Thyroid gland (tissue), 4 donors: ENCODE measurements around the gene RNF34. TPM values are rescaled to one million over a fixed set of nuclear protein-coding genes. Genes with fewer than 3 reads are reported as not detected.

ENCODE experiments used
- DNase-seq, 2 donors: peaks; one replicate each; pipeline ENCODE4 v3.0.0-alpha.2; 2019
- H3K27ac ChIP-seq, 3 donors: fragments of 200-600 bp; sonication (generic); 1 replicate in 2 of 3; 2 replicates in 1 of 3; pipeline ENCODE4 v1.5.1; 2016 to 2019; ENCODE audit warnings: mild to moderate bottlenecking in 1 of 3, moderate library complexity in 1 of 3
- H3K27me3 ChIP-seq: fragments of 200-600 bp; sonication (generic); one replicate; pipeline ENCODE4 v1.5.1; 2019
- H3K36me3 ChIP-seq, 2 donors: fragments of 200-600 bp; sonication (generic); one replicate each; pipeline ENCODE4 v1.5.1; 2016 to 2019
- H3K4me1 ChIP-seq, 2 donors: fragments of 200-600 bp; sonication (generic); one replicate each; pipeline ENCODE4 v1.5.1; 2017 to 2019
- H3K4me3 ChIP-seq, 3 donors: fragments of 200-600 bp; sonication (generic); replicated peaks in 1 of 3; 1 replicate in 2 of 3; 2 replicates in 1 of 3; pipeline ENCODE4 v1.5.1; 2016; ENCODE audit warnings: mild to moderate bottlenecking in 1 of 3
- H3K9me3 ChIP-seq: fragments of 200-600 bp; sonication (generic); one replicate; pipeline ENCODE4 v1.5.1; 2017
- POLR2A ChIP-seq, 2 donors: fragments of 450-650 bp; IDR thresholded peaks; one replicate each; pipeline ENCODE4 v1.6.1; 2017; ENCODE audit warnings: antibody characterized with exemption in 2 of 2, mild to moderate bottlenecking in 2 of 2, moderate library complexity in 1 of 2
- WGBS, 2 donors: methylation state at CpG; one replicate each; pipeline ENCODE4 v1.1.5; 2017; 5-methylcytosine and 5-hydroxymethylcytosine counted together
- intact Hi-C: fragments of 100-400 bp; cut with DNase I; formaldehyde crosslinking; loops from one replicate; pipeline ENCODE4 v1.15.1; 2023
- total RNA-seq, 4 donors: library from RNA; depleted of rRNA; stranded (reverse); fragments of >200 nt; gene quantifications; one replicate each; pipeline ENCODE4 v1.2.3, GENCODE V29; 2016
- TF ChIP-seq, protein P1 (sequence below), 6 experiments: fragments of 200-600 bp in 3 of 6; fragments of 450-650 bp in 3 of 6; sonication (generic) in 3 of 6; IDR thresholded peaks; one replicate each; pipeline ENCODE4 v1.5.1; 2016 to 2019; ENCODE audit warnings: antibody characterized with exemption in 6 of 6, mild to moderate bottlenecking in 2 of 6, inconsistent platforms in 1 of 6, moderate library complexity in 1 of 6

RNF34 gene
- total RNA-seq, 4 donors from 2014 or later = 38.7 to 64.0 (median 55.4) TPM

DNA sequence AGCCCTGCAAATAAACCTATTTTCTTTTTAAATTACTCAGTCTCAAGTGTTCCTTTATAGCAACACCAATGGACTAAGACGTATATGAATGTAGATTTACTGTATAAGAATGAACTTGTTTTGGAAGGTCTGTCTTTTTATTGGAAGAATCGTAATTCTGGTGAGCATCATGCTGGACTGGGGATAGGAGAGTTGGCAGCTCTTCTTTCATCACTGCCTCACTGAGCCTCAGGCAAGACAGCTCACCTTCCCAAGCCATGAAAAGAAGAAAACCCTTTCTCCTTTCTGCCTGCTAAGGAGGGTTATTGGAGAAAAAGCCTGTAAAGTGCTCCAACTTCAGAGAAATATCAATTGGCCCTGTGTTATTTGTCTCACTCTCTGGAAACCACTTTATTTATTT is 9.1 kb upstream of the RNF34 start:
- WGBS, 2 donors = 85 to 92% methylated on average over 2 of the region's 2 CpGs
- TF ChIP-seq, protein P1, sequence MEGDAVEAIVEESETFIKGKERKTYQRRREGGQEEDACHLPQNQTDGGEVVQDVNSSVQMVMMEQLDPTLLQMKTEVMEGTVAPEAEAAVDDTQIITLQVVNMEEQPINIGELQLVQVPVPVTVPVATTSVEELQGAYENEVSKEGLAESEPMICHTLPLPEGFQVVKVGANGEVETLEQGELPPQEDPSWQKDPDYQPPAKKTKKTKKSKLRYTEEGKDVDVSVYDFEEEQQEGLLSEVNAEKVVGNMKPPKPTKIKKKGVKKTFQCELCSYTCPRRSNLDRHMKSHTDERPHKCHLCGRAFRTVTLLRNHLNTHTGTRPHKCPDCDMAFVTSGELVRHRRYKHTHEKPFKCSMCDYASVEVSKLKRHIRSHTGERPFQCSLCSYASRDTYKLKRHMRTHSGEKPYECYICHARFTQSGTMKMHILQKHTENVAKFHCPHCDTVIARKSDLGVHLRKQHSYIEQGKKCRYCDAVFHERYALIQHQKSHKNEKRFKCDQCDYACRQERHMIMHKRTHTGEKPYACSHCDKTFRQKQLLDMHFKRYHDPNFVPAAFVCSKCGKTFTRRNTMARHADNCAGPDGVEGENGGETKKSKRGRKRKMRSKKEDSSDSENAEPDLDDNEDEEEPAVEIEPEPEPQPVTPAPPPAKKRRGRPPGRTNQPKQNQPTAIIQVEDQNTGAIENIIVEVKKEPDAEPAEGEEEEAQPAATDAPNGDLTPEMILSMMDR (IDR thresholded peaks at IDR 0.05) = no peak
- TF ChIP-seq POLR2A (IDR thresholded peaks at IDR 0.05) = no peak
- Histone ChIP-seq H3K4me3 (no peak overlapping the region), H3K36me3 (no peaks in the 10 kb centered on the region), H3K4me1 (no peaks in the 10 kb centered on the region), H3K27ac (no peak overlapping the region), H3K9me3 (no peaks in the 10 kb centered on the region), H3K27me3 (no peaks in the 10 kb centered on the region)
- DNase-seq = no peak
- intact Hi-C loops = no loop called here

DNA sequence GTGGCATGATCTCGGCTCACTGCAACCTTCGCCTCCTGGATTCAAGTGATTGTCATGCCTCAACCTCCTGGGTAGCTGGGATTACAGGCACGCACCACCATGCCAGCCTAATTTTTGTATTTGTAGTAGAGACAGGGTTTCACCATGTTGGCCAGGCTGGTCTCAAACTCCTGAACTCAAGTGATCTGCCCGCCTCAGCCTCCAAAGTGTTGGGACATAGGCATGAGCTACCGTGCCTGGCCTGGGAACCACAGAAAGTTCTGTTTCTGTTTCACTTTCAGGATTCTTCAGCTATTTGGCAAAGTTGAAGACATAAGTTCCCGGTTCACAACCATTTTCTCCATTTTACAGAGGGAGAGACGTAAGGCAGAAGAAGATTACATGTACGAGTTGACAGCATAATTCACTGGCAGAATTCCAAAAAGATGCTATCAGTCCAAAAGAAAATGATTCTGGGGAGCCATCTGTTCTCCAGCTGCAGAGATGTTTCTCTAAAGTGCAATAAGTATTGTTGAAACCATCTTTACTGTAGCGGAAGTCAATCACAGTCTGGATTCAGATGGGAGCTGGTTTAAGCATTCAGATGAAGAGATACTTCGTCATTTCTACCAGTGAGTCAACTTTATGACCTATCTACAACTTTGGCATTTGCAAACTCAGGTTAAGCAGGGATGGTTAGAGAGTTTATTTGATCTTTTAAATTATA is 8.1 kb upstream of the RNF34 start:
- no peak overlapping the region for H3K27ac ChIP-seq
- intact Hi-C loops = no loop called here
- no peaks in the 10 kb centered on the region for H3K9me3 ChIP-seq
- H3K4me3 ChIP-seq = no peak overlapping the region
- no peak for DNase-seq
- no peaks in the 10 kb centered on the region for H3K27me3 ChIP-seq
- TF ChIP-seq, protein P1 (IDR thresholded peaks at IDR 0.05) = no peak
- TF ChIP-seq POLR2A (IDR thresholded peaks at IDR 0.05) = no peak
- H3K36me3 ChIP-seq = no peaks in the 10 kb centered on the region
- no peaks in the 10 kb centered on the region for H3K4me1 ChIP-seq
- 79 to 83% methylated on average over 10 of the region's 10 CpGs for WGBS, 2 donors

DNA sequence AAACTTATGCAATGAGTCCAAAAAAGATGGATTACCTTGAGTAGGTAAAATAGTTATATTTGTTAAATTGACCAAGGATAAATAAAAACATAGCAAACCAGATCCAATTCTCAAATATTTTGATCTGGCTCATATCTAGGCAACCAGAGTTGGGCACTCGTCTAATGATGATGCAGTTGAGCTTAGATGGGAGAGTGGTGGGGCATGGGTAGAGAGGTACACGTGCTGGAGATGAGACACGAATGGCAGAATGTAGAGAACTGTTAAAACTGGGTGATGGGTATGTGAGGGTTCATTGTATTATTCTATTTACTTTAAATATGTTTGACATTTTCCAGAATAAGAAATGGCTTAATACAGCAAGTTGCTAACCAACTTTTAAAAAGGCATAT is 7.6 kb upstream of the RNF34 start:
- no peak for TF ChIP-seq POLR2A (IDR thresholded peaks at IDR 0.05)
- TF ChIP-seq, protein P1 (IDR thresholded peaks at IDR 0.05) = no peak
- no peaks in the 10 kb centered on the region for H3K27me3 ChIP-seq
- no peak for DNase-seq
- WGBS, 2 donors = 90 to 91% methylated on average over 3 of the region's 3 CpGs
- no peak overlapping the region for H3K27ac ChIP-seq
- no peaks in the 10 kb centered on the region for H3K4me1 ChIP-seq
- no peak overlapping the region for H3K4me3 ChIP-seq
- intact Hi-C loops = no loop called here
- no peaks in the 10 kb centered on the region for H3K9me3 ChIP-seq
- no peaks in the 10 kb centered on the region for H3K36me3 ChIP-seq

DNA sequence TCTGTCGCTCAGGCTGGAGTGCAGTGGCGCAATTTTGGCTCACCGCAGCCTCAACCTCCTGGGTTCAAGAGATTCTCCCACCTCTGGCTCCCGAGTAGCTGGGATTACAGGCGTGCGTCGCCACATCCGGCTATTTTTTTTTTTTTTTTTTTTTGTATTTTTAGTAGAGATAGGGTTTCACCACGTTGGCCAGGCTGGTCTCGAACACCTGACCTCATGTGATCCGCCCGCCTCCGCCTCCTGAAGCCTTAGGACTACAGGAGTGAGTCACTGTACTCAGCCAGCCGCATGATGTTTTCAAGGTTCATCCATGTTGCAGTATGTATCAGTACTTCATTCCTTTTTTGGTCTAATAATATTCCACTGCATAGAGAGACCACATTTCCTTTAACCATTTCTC is 2.4 kb upstream of the RNF34 start:
- no peak for TF ChIP-seq POLR2A (IDR thresholded peaks at IDR 0.05)
- TF ChIP-seq, protein P1 (IDR thresholded peaks at IDR 0.05) = no peak
- Histone ChIP-seq H3K36me3 (no peaks in the 10 kb centered on the region), H3K27me3 (no peaks in the 10 kb centered on the region), H3K27ac (no peak overlapping the region), H3K4me1 (peaks cover 10 to 12% of the 10 kb centered on the region in 2 donors), H3K4me3 (no peak overlapping the region), H3K9me3 (no peaks in the 10 kb centered on the region)
- intact Hi-C loops = no loop called here
- 95 to 97% methylated on average over 14 of the region's 14 CpGs for WGBS, 2 donors
- DNase-seq = no peak

DNA sequence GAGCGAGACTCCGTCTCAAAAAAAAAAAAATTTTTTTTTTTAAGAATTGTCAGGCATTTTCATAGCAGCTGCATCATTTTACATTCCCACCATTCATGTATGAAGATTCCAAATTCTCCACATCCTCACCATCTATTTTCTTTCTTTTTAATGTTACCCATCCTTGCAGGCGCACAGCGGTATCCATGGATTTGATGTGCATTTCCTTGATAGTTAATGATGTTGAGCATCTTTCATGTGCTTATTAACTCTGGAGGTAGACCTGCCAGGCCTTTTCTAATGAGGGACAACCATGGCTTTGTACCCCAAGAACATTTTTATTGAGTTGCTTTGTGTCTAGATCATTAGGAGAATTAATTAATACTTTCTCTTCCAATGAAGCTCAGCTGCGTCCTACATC is 1.6 kb upstream of the RNF34 start:
- intact Hi-C loops = no loop called here
- no peaks in the 10 kb centered on the region for H3K27me3 ChIP-seq

More for the DNA sequence above, 1.6 kb upstream of the RNF34 start:
- WGBS, 2 donors = 97 to 99% methylated on average over 5 of the region's 5 CpGs
- no peak for DNase-seq
- H3K36me3 ChIP-seq = no peaks in the 10 kb centered on the region
- no peak overlapping the region for H3K4me3 ChIP-seq
- H3K9me3 ChIP-seq = no peaks in the 10 kb centered on the region
- H3K4me1 ChIP-seq = peaks cover 10 to 12% of the 10 kb centered on the region in 2 donors
- no peak for TF ChIP-seq POLR2A (IDR thresholded peaks at IDR 0.05)
- TF ChIP-seq, protein P1 (IDR thresholded peaks at IDR 0.05) = no peak
- no peak overlapping the region for H3K27ac ChIP-seq
